ENCODE results near the gene PPP4R3B.
"Not testable (repeated sequence)": the region's sequence is repeated elsewhere in the genome, so short reads cannot be mapped to it uniquely, and the experiment has no call there.

PPP4R3B gene

GRCh38 chr2:55617175-55618024, at the start of gene PPP4R3B:
PPP4R3B (minus strand) TSS chr2:55617622; CDS start chr2:55617285, 337 bp downstream.
- DNase-seq, result peak; percentile 98 to 99

DNA sequence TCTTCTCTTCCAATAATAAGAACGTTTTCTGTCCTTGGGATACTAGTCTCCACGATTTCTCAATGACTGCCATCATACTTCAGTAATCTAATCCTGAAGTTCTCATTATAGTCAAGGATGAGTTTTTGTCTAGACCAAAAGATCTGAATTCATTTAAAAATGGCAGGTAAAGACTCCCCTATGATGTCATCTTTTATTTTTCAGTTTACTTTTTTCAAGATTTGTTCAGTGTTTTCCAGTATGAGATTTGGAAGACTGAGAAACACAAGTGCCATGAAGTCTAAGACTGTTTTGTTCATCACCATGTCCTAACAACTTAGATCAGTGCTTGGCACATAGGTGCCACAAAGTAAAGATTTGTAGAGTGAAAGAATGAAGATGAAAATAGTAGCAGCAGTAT, 35.8 kb upstream of the PPP4R3B start:
- no peak for DNase-seq

DNA sequence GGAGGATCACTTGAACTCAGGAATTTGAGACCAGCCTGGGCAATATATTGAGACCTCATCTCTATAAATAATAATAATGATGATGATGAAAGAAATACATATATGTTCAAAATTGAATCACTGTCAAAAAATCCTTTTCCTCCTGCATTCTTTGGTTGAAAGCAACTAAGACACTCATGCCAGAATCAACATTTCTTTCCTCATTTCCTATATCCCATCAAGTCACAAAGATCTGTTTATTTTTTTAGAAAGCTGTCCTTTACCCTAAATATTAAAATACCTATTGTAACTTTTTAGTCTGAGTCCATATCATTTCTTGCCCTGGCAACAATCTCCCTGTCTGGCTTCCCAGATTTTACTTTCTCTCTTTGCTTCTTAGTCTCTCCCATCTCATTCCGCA, 31.8 kb upstream of the PPP4R3B start:
- no peak for DNase-seq

DNA sequence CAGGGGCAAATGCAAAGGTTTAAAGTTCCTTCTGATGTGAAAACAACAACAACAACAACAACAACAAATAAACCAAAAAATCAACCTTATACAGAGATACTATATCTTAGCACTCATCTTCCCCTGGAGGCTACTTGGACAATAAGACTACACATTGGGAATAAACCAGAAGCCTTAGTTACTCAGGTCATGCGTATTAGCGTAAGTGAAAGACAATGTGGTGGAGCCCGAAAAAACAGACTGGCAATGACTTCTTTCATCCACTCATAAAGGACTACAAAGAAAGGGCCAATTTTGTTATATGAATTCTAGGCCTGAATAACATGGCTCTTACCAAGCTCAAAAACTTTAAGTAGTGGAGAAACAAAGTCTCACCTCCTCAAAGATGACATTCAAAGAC, 19.4 kb upstream of the PPP4R3B start:
- DNase-seq, result no peak

DNA sequence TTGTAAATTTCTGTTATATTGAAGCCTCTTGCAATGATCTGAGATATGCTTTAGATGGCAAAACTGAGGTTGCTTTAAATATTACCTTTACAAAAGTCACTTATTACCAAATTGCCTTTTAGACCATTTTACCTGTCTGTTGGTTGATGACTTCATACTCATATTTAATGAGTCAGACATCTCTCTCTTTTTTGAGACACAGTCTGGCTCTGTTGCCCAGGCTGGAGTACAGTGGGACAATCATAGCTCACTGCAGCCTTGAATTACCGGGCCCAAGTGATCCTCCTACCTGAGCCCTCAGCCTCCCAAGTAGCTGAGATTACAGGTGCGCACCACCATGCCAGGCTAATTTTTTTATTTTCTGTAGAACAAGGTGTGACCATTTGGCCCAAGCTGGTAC, 11.5 kb upstream of the PPP4R3B start:
- no peak for DNase-seq

GRCh38 chr2:55627915-55628314, 10.5 kb upstream of the PPP4R3B start:
- no peak for DNase-seq

DNA sequence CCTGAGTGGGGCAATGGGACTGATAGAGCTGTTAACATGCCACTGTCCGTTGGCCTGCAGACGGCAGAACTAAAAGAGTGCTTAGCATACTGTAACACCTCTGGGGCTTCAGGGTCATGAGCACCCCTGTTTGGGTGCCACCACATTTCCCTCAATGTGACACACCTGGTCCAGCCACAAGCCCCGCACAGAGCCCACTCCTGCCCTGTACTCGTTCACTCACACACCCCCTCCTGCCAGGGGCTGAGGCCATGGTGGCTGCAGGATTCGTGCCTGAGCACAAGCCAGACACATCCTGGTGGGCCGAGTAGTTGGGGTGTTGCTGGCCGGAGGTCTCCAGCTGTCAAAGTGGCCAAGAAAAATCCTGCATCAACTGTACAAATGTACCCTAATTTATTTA, 4.4 kb upstream of the PPP4R3B start:
- no peak for DNase-seq

- peak; percentile 40 to 56 for DNase-seq
These were observed 2.8 kb upstream of the PPP4R3B start for GRCh38 chr2:55620123-55620779.

- peak; percentile 58 to 65 for DNase-seq
These were observed 1.0 kb upstream of the PPP4R3B start for GRCh38 chr2:55618275-55619055.

DNA sequence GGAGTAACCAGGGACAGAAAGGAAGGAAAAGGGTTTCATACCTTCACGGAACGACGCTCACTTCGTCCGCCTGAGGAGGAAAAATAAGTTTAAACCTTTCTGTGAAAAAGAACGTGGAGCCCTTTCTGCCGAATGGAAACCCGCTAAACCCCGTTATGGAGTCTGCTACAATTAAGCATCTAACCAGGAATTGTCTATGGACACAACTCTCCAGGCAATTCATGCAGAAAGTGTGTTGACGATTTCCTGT, 528 bp upstream of the PPP4R3B start:
- DNase-seq, result no peak

DNA sequence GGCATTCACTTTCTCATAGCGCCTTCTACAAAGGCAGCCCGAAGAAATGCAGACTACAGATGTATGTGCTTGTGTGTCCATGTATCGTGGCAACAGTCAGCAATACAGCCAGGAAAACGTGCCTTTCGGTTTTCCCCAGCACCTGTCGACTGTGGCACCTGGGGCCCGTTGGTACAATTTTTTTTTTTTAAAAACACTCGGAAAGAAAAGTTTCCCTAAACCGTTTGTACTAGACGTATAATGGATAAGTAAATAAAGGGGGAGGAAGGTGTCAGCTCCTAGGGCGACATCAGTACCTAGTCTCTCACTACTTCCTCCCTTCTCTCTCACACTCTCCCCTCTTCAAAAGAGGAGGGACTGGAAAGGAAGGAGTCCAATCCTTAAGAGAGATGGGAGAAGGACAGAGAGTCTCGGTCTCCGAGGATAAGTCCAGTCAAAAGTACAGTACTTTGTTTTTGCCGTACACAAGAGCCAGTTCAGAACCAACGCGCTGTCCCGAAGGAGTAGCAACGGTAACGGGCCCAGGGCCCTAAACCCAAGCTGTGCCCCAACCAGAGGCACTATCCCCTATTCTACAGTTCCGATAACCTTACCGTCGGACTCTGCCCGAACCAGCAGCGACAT, 759 bp downstream of the PPP4R3B start:
- DNase-seq, result peak; percentile 65 to 73

- no peak for DNase-seq
These were observed 5.4 kb downstream of the PPP4R3B start for GRCh38 chr2:55611997-55612396.

DNA sequence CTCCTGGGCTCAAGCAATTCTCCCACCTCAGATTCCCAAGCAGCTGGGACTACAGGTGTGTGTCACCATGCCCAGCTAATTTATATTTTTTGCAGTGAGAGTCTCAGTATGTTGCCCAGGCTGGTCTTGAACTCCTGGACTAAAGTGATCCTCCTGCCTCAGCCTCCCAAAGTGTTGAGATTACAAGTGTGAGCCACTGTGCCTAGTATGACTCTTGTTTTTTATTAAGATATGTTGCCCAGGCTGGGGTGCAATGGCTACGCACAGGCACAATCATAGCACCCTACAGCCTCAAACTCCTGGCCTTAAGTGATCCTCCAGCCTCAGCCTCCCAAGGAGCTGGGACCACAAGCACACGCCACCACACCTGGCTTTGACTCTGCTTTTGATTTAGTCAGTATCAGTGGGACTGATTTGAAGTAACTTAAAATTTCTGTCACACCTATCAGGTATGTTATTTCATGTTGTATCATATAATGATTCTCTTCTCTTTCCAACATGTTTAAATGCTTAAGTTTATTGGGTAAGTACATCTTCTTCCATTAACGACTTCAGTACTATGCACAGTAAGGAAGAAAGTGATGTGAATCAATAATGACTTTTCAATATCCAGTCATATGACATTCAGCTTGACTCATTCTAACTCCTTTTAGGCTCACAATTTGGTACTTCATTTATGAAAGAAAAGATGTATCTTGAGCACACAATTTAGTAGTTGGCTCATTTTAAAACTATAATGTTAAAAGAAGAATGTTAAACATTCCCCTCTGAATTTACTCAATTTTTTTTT, 6.3 kb downstream of the PPP4R3B start:
- DNase-seq, result no peak

DNA sequence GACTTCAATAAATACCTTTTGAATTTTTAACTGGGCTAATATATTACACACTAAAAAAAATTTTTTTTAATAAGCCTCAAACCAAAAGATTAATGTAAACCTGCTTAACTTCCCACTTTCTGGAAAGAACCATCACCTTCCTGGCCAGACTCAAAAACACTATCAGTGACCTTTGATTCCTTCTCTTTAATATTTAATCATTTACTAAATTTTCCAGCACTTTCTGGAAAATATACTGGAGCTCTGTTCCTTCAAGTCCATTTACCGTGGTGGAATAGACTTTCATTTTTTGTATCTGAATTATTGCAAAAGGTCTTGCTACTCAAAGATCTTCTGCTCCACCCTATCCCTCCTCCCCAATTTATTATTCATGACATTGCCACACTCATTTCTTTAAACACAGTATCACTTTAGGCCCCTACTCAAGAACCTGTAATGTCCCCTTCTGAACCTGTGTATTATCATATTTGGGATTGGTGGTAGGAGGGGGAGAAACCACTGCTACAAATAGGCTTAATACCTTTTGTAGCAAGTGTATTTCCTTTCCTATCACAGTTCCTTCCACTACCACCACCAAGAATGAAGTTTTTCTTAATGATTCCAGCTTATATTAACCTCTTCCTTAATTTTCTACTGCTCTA, 7.4 kb downstream of the PPP4R3B start:
- no peak for DNase-seq

DNA sequence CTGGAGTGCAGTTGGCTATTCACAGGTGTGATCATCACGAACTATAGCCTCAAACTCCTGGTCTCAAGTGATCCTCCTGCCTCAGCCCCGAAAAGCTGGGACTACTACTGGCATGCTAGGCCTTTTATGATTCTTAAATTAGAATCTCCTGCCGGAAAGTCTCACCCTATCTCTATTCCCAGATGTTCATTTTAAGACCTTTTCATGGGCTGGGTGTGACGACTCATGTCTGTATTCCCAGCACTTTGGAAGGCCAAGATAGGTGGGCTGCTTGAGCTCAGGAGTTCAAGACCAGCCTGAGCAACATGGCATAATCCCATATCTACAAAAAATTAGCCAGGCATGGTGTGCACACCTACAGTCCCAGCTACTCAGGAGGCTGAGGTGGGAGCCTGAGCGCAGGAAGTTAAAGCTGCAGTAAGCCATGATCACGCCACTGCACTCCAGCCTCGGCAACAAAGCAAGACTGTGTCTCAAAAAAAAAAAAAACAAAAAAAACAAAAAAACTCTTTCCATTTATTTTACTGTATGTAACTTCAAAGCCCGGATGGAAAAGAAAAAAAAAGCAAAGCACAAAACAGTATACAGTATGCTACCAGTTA, 8.1 kb downstream of the PPP4R3B start:
- DNase-seq, result no peak

DNA sequence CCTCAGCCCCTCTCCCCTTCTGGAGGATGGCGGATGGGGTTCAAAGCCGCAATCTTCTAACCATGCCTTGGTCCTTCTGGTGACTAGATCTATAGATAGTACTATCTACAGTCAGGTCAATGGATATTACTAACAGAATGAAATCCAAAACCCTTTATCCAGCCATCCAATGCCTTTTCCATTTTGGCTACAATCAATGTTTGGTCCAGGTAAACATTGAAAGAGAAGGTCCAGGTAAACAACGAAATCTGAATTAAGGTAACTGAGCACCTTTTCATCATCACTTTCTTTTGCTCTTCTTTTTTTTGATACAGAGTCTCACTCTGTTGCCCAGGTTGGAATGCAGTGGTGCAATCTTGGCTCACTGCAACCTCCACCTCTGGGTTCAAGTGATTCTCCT, 9.7 kb downstream of the PPP4R3B start:
- DNase-seq, result no peak

- no peak for DNase-seq
These were observed 13.3 kb downstream of the PPP4R3B start for GRCh38 chr2:55604027-55604565.

GRCh38 chr2:55601849-55602248, 15.6 kb downstream of the PPP4R3B start:
- DNase-seq, result no peak

DNA sequence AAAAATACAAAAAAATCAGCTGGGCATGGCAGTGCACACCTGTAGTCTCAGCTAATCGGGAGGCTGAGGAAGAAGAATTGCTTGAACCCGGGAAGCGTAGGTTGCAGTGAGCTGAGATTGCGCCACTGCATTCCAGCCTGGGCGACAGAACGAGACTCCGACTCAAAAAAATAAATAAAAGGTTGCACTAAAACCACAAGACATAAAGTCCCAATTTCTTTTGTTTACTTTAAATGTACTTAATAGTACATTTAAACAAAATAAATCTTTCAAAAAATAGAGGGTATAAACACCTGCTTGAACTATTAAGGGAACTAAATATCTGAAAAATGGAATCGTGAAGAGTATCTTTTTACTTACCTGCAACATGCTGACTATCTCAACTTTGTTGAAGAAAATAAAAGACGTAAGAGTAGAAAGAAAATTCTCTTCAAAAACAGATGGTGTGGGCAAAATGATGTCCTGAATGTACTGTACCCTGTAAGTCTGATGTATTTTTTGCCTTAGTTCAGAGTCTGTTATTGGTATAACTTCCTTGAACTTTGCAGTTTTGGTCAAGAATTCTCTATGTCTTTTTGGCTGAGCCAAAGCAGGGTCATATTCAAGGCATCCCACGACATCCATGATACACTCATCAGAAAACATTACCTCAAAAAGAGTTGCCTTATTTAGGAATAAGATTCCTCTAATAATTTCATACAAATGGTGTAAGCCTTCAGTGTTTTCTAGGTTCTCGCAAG, 19.2 kb downstream of the PPP4R3B start:
- DNase-seq, result no peak

- DNase-seq, result not testable (repeated sequence)
These were observed 20.6 kb downstream of the PPP4R3B start for GRCh38 chr2:55596795-55597194.

DNA sequence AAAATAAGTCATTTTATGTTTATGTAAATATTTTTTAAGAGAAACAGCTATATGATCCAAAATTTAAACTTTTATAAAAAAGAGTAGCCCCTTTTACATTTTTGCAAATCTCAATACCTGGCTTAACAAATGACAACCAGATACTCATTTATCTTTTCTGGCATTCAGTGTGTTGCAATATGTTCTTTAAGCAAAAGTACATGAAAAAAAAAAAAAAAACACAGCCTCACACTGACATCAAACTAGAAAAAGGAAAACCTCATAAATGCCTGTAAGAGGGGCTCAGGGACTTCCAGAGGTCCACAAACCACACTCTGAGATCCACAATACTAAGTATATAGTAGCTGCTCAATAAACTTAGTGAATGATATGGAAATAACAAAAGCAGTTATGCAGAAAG, 21.9 kb downstream of the PPP4R3B start:
- DNase-seq, result no peak
